Measurements from ENCODE around the gene EHBP1L1. TPM values are rescaled to one million over a fixed set of nuclear protein-coding genes. Genes with fewer than 3 reads are reported as not detected.
A peak's percentile ranks its signal among the peaks of the same experiment; 100 is the strongest.

Gene EHBP1L1
- total and polyA plus RNA-seq, 2 of the 13 experiments (the other 11 are each of a cell fraction or from before 2014, with no cell fraction given): 8.3 to 10.6 TPM

GRCh38 chr11:65615229-65615949, 39.5 kb downstream of the EHBP1L1 start, which contains the start of gene PCNX3 (continued):
- TF ChIP-seq, protein P1, sequence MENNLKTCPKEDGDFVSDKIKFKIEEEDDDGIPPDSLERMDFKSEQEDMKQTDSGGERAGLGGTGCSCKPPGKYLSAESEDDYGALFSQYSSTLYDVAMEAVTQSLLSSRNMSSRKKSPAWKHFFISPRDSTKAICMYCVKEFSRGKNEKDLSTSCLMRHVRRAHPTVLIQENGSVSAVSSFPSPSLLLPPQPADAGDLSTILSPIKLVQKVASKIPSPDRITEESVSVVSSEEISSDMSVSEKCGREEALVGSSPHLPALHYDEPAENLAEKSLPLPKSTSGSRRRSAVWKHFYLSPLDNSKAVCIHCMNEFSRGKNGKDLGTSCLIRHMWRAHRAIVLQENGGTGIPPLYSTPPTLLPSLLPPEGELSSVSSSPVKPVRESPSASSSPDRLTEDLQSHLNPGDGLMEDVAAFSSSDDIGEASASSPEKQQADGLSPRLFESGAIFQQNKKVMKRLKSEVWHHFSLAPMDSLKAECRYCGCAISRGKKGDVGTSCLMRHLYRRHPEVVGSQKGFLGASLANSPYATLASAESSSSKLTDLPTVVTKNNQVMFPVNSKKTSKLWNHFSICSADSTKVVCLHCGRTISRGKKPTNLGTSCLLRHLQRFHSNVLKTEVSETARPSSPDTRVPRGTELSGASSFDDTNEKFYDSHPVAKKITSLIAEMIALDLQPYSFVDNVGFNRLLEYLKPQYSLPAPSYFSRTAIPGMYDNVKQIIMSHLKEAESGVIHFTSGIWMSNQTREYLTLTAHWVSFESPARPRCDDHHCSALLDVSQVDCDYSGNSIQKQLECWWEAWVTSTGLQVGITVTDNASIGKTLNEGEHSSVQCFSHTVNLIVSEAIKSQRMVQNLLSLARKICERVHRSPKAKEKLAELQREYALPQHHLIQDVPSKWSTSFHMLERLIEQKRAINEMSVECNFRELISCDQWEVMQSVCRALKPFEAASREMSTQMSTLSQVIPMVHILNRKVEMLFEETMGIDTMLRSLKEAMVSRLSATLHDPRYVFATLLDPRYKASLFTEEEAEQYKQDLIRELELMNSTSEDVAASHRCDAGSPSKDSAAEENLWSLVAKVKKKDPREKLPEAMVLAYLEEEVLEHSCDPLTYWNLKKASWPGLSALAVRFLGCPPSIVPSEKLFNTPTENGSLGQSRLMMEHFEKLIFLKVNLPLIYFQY (CRISPR knock-in tag; IDR thresholded peaks at IDR 0.05; ENCODE audit: borderline replicate concordance): no peak
- TF ChIP-seq JUND (CRISPR knock-in tag; IDR thresholded peaks at IDR 0.05) (no peak), ZNF235 (CRISPR knock-in tag; IDR thresholded peaks at IDR 0.05; ENCODE audit: borderline replicate concordance) (no peak), PAF1 (CRISPR knock-in tag; IDR thresholded peaks at IDR 0.05) (no peak), ZNF660 (CRISPR knock-in tag; IDR thresholded peaks at IDR 0.05; ENCODE audit: borderline replicate concordance, low read depth) (no peak), SPEN (CRISPR knock-in tag; IDR thresholded peaks at IDR 0.05; ENCODE audit: low read depth) (peak; percentile 87; the same call in 1 of the 2 replicates), ZNF264 (CRISPR knock-in tag; IDR thresholded peaks at IDR 0.05) (no peak), NCOA2 (CRISPR knock-in tag; IDR thresholded peaks at IDR 0.05) (no peak), USF2 (IDR thresholded peaks at IDR 0.05; ENCODE audit: low read depth, low read length) (no peak), USF2 (CRISPR knock-in tag; IDR thresholded peaks at IDR 0.05; ENCODE audit: borderline replicate concordance) (no peak; the same call in 1 of the 2 replicates), ZNF446 (CRISPR knock-in tag; IDR thresholded peaks at IDR 0.05) (no peak), MIER3 (CRISPR knock-in tag; IDR thresholded peaks at IDR 0.05; ENCODE audit: borderline replicate concordance) (no peak), AGO1 (IDR thresholded peaks at IDR 0.05; ENCODE audit: low read depth, low read length, poor library complexity, severe bottlenecking) (no peak), ZNF430 (CRISPR knock-in tag; IDR thresholded peaks at IDR 0.05) (no peak), IKZF4 (CRISPR knock-in tag; IDR thresholded peaks at IDR 0.05; ENCODE audit: borderline replicate concordance, low read depth, not compliant biosample characterization) (no peak), TBL1XR1 (IDR thresholded peaks at IDR 0.05; ENCODE audit: borderline replicate concordance, low read length, partially characterized antibody) (peak; percentile 21), ZNF598 (CRISPR knock-in tag; IDR thresholded peaks at IDR 0.05; ENCODE audit: borderline replicate concordance) (0 out of 2 replicates have a peak, but pooled peaks have one; percentile 15), ZNF749 (CRISPR knock-in tag; IDR thresholded peaks at IDR 0.05; ENCODE audit: borderline replicate concordance) (no peak; the same call in 1 of the 2 replicates), RARA (CRISPR knock-in tag; IDR thresholded peaks at IDR 0.05) (no peak), SAFB2 (CRISPR knock-in tag; IDR thresholded peaks at IDR 0.05; ENCODE audit: borderline replicate concordance, low read depth) (peak; percentile 79; the same call in 1 of the 2 replicates)
- TF ChIP-seq, protein P2, sequence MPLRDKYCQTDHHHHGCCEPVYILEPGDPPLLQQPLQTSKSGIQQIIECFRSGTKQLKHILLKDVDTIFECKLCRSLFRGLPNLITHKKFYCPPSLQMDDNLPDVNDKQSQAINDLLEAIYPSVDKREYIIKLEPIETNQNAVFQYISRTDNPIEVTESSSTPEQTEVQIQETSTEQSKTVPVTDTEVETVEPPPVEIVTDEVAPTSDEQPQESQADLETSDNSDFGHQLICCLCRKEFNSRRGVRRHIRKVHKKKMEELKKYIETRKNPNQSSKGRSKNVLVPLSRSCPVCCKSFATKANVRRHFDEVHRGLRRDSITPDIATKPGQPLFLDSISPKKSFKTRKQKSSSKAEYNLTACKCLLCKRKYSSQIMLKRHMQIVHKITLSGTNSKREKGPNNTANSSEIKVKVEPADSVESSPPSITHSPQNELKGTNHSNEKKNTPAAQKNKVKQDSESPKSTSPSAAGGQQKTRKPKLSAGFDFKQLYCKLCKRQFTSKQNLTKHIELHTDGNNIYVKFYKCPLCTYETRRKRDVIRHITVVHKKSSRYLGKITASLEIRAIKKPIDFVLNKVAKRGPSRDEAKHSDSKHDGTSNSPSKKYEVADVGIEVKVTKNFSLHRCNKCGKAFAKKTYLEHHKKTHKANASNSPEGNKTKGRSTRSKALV (CRISPR knock-in tag; IDR thresholded peaks at IDR 0.05): no peak

Measured in HepG2 (cell line).